HG03025 (cell line): ENCODE data around the gene TEX51.

Source experiments
- ATAC-seq: cut with Tn5 transposase; IDR thresholded peaks from one replicate; pipeline ENCODE4 v1.9.1; 2021; ENCODE audit warnings: mild to moderate bottlenecking, moderate library complexity; ENCODE audit not compliant: unreplicated experiment, low FRiP score

Gene TEX51

DNA sequence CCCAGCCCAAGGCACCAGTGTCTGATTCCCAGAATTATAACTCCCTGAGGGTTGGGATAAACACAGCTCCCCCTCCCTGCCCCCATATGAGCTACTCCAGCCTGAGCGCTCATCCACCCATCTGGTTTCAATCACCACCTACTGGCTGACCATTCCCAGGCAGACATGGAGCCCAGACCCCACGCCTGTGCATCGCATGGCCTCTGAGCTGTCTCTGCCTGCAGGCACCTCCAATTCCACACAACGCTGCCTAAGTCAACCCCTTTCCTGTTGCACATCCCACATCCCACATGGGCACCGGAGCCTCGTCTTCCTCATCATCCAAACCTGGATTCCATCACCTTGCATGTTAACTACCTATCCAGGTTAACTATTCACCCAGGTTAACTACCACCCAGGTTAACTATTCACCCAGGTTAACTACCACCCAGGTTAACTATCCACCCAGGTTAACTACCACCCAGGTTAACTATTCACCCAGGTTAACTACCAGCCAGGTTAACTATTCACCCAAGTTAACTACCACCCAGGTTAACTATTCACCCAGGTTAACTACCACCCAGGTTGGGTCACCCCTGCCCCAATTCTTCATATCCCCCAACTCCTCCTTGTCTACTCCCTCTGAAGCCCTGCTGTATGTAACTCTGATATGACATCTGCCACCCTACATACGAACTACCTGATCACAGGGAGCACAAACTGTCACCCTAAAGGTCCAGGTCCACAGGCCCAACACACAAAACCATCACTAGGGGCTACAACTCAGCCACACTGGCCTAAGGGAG is 47.8 kb downstream of the TEX51 start:
- no peak for ATAC-seq

DNA sequence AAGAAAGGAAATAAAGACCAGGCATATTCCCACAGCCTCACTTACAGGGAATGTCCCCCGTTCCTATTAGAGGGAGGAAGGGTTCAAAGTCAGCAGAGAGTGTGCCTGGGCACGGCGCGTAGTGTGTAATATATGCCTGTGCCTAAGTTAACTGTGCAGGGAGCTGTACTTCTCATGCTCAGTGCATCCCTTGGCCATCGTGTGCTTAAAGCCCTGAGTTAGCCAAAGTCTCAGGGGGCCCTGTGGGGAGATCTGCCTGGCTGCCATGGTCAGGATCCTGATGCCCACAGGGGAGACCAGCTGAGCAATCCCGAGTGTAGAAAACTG is 48.4 kb downstream of the TEX51 start:
- no peak for ATAC-seq

DNA sequence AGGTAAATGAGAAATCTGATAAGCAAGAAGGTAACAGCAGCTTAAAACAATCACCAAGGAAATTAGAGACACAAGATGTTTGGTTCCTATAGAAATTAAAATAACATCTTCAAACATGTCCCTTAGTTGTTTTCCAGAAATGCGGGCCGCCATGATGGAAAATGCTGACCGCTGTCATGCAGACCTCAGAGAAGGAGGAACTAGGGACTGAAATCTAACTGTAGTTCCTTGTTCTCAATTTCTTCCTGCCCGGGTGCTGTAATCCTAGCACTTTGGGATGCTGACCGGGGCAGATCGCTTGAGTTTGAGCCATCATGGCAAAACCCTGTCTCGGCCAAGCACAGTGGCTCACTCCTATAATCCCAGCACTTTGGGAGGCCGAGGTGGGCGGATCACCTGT is 51.1 kb downstream of the TEX51 start:
- ATAC-seq, result no peak

DNA sequence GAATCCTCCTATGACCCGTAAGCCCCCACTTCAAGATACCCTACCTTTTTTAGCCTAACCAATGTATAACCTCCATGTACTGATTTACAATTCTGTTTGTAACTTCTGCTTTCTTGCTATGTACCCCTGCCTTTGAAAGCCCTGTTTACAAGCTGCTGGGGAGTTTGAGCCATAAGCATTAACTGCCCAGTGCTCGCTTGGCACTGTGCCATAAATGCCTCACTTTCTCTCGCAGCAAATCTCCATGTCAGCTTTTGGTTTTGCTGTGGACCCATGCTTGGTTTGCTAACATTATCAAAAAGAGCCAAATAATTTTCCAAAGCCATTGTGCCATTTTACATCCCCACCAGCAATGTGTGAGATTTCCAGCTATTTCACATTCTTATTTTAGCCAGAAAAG is 51.8 kb downstream of the TEX51 start:
- ATAC-seq, result no peak
